IPS-18a (cell line): ENCODE measurements around the gene VCL.

Experiments
- H3K27ac ChIP-seq: one replicate; pipeline ENCODE4 v1.5.1; 2013; ENCODE audit warnings: low read length
- H3K27me3 ChIP-seq: one replicate; pipeline ENCODE4 v1.6.1; 2013; ENCODE audit warnings: mild to moderate bottlenecking, low read length; ENCODE audit not compliant: control insufficient read depth, insufficient read depth
- H3K36me3 ChIP-seq: one replicate; pipeline ENCODE4 v1.6.1; 2013; ENCODE audit warnings: low read depth, low read length; ENCODE audit not compliant: control insufficient read depth
- H3K4me1 ChIP-seq: one replicate; pipeline ENCODE4 v1.6.1; 2013; ENCODE audit warnings: low read depth, low read length; ENCODE audit not compliant: control insufficient read depth
- H3K4me3 ChIP-seq: one replicate; pipeline ENCODE4 v1.5.1; 2013; ENCODE audit warnings: low read length
- H3K9ac ChIP-seq: one replicate; pipeline ENCODE4 v1.6.1; 2013; ENCODE audit warnings: mild to moderate bottlenecking, low read length, moderate library complexity
- H3K9me3 ChIP-seq: one replicate; pipeline ENCODE4 v1.6.1; 2013; ENCODE audit warnings: low read depth, low read length; ENCODE audit not compliant: control insufficient read depth

The VCL gene

GRCh38 chr10:74032900-74033655, 35.2 kb downstream of the VCL start:
- Histone ChIP-seq H3K27me3 (no peaks in the 10 kb centered on the region), H3K4me3 (no peak overlapping the region), H3K4me1 (peaks cover 36% of the 10 kb centered on the region), H3K36me3 (peaks cover 4% of the 10 kb centered on the region), H3K9ac (no peak overlapping the region), H3K9me3 (no peaks in the 10 kb centered on the region), H3K27ac (no peak overlapping the region)

DNA sequence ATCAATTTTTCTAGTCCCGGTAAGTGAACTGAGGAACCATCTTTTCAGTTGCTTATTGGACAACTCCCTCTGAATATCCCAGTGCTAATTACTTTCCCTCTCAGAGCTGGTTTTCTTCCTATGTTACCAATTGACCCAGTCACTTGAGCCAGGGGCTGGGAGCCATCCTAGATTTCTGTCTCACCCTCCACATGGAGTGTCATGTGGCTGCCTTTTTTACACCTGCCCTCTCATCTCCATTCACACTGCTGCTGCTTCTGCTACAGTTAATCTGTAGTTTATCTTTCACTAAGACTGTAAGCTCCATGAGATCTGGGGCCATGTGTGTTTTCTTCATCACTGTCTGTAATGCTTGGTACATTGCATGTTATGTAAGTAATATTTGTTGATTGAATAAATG, 35.8 kb downstream of the VCL start:
- Histone ChIP-seq H3K4me1 (peaks cover 36% of the 10 kb centered on the region), H3K9ac (no peak overlapping the region), H3K27me3 (no peaks in the 10 kb centered on the region), H3K9me3 (no peaks in the 10 kb centered on the region), H3K36me3 (peaks cover 4% of the 10 kb centered on the region), H3K27ac (no peak overlapping the region), H3K4me3 (no peak overlapping the region)

GRCh38 chr10:74034301-74034700, 36.4 kb downstream of the VCL start:
- H3K9me3 ChIP-seq, result no peaks in the 10 kb centered on the region
- H3K27me3 ChIP-seq, result no peaks in the 10 kb centered on the region
- no peak overlapping the region for H3K4me3 ChIP-seq
- peaks cover 36% of the 10 kb centered on the region for H3K4me1 ChIP-seq
- H3K9ac ChIP-seq, result no peak overlapping the region
- peaks cover 4% of the 10 kb centered on the region for H3K36me3 ChIP-seq
- no peak overlapping the region for H3K27ac ChIP-seq

DNA sequence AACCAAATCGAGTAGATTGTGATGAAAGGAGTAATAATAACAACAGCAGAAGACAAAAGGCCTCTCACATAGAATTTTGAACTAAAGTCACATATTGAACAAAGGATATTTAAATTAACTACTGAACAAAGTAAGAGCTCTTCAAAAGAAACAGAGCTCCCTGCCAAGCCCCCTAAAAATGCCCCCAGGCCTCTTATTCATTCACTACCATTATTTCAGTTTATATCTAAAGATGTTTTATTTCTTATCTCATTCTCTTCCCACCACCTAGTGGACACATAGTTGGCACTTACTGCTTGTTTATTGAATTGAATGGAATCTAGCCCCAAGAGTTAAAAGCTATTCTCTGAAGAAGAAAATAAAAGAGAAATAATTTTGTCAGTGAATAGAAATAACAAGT, 37.4 kb downstream of the VCL start:
- H3K4me1 ChIP-seq, result peaks cover 31% of the 10 kb centered on the region
- no peak overlapping the region for H3K4me3 ChIP-seq
- no peak overlapping the region for H3K27ac ChIP-seq
- H3K9ac ChIP-seq, result no peak overlapping the region
- H3K36me3 ChIP-seq, result peaks cover 4% of the 10 kb centered on the region
- H3K27me3 ChIP-seq, result no peaks in the 10 kb centered on the region
- H3K9me3 ChIP-seq, result no peaks in the 10 kb centered on the region

DNA sequence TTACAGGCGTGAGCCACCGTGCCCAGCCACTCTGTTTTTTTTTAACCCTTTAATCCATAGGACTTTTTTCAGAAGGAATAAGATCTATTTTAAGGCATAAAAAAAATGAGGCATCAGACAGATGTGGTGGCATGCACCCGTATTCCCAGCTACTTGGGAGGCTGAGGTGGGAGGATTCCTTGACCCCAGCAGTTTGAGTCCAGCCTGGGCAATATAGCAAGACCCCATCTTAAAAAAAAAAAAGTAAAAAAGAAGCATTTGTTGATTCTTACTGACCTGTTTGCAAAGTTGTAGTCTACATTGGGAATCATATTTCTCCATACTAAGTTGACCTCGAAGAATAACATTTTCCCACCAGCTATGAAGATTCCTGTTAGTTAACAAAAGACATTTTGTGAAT, 38.6 kb downstream of the VCL start:
- H3K9me3 ChIP-seq, result no peaks in the 10 kb centered on the region
- no peaks in the 10 kb centered on the region for H3K36me3 ChIP-seq
- peaks cover 20% of the 10 kb centered on the region for H3K4me1 ChIP-seq
- H3K27me3 ChIP-seq, result no peaks in the 10 kb centered on the region
- H3K4me3 ChIP-seq, result no peak overlapping the region
- no peak overlapping the region for H3K27ac ChIP-seq
- no peak overlapping the region for H3K9ac ChIP-seq

DNA sequence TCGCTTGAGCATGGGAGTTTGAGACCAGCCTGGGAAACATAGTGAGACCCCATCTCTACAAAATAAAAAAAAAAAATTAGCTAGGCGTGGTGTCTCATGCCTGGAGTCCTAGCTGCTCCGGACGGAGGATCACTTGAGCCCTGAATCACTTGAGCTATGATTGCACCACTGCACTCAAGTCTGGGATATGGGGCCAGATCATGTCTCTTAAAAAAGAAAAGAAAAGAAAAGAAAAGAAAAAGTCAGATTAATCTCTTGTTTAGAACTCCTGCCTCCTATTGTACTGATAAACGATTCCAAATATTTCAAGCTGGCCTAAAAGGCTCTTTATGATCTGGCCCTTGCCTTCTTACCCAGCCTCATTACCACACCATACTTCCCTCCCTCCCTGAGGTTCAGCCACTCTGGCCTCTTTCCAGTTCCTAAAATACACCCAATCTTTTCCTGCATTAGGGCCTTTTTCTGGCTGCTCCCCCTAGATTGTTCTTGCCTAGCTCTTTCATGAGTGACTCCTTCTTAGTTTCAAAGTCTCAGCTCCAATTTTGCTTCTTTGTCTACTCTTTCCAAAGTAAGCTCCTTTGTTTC, 41.7 kb downstream of the VCL start:
- no peak overlapping the region for H3K27ac ChIP-seq
- H3K4me3 ChIP-seq, result no peak overlapping the region
- no peaks in the 10 kb centered on the region for H3K9me3 ChIP-seq
- no peaks in the 10 kb centered on the region for H3K27me3 ChIP-seq
- H3K36me3 ChIP-seq, result peaks cover 18% of the 10 kb centered on the region
- no peak overlapping the region for H3K9ac ChIP-seq
- H3K4me1 ChIP-seq, result peaks cover 11% of the 10 kb centered on the region

DNA sequence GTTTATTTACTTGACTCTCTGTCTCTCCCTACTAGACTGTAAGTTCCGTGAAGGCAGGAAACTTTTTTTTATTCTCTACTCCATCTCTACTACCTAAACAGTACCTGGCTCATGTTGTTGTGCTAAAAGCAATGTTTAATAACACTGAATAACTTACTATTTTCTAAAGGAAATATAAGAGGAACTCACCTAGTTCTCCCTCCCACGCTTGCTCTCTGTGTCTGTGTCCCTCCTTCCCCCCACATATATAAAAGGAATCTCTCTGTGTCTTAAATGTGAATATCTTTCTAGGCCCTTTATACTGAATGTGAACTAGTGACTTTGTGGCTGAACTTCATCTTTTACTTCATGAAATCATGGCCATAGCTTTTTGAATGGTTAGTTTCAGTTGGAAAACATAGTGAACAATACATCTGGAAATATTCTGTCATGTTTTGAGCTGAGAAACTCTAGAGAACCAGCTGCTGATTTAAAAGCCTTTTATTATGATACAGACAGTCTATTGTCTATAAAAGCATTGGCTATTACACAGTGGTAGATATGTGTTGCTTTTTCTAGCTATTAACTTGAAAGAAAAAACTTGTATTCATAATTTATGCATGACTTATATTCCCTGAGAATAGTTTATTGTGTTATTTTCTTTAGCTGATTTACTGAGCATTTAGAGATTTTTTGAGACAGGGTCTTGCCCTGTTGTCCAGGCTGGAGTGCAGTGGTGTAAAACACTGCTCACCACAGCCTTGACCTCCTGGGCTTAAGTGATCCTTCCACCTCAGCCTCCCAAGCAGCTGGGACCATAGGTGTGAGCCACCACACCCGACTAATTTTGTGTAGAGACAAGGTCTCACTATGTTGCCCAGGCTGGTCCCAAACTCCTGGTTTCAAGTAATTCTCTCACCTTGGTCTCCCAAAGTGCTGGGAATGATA, 42.5 kb downstream of the VCL start:
- Histone ChIP-seq H3K9ac (no peak overlapping the region), H3K36me3 (peaks cover 25% of the 10 kb centered on the region), H3K9me3 (no peaks in the 10 kb centered on the region), H3K4me3 (no peak overlapping the region), H3K27ac (no peak overlapping the region), H3K4me1 (peaks cover 3% of the 10 kb centered on the region), H3K27me3 (no peaks in the 10 kb centered on the region)

DNA sequence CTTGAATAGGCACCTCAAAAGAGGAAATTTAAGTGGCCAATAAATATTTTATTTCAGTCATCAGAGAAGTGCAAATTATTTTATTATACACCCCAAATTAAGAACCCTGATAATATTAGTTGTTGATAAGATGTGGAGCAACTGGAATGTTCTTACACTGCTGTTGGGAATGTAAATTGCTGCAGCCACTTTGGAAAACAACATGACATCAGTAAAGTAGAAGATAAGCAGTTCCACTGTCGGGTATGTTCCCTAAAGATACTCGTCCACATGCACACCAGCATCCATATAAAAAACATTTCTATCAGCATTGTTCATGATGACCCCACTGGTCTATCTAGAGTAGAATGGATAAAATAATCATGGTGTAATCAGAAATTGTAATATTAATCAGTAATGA, 46.5 kb downstream of the VCL start:
- Histone ChIP-seq H3K27ac (no peak overlapping the region), H3K9ac (no peak overlapping the region), H3K4me3 (no peak overlapping the region), H3K9me3 (no peaks in the 10 kb centered on the region), H3K36me3 (peaks cover 36% of the 10 kb centered on the region), H3K4me1 (no peaks in the 10 kb centered on the region), H3K27me3 (no peaks in the 10 kb centered on the region)

DNA sequence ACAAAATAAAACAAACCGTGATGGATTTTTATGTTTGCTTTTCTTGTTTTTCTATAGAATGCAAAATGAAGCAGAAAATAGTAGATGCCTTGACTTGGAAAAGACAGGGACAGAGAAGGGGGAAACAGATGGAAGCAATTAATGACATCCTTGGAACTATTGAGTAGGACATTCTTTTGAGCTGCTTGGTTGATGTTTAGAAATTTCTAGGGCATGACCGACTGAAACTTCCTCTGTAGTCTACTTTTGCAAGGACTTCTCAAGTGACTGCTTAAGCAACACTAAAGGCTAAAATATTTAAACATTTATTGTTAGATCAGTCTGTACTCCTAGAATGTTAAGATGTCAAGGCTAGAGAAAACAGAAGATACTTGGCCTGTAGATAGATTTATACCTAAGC, 49.4 kb downstream of the VCL start:
- no peaks in the 10 kb centered on the region for H3K9me3 ChIP-seq
- no peak overlapping the region for H3K27ac ChIP-seq
- peaks cover 36% of the 10 kb centered on the region for H3K36me3 ChIP-seq
- no peak overlapping the region for H3K9ac ChIP-seq
- H3K4me1 ChIP-seq, result no peaks in the 10 kb centered on the region
- no peak overlapping the region for H3K4me3 ChIP-seq
- no peaks in the 10 kb centered on the region for H3K27me3 ChIP-seq

DNA sequence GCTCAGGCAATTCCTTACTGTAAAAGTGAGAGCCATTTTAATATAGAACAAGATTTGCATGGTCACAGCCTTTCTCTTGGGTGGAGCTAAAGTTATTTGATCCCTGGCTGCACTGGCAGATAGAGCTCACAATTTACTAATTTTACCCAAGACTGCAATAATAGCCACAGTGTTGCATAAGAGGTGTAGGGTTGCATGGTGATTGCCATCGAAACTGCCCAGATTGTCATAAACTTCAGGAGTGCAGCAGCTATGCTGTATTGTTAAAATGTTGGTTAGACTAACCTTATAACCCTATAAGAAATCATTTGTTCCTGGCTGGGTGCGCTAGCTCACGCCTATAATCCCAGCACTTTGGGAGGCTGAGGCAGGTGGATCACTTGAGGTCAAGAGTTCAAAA, 50.0 kb downstream of the VCL start:
- no peak overlapping the region for H3K27ac ChIP-seq
- no peaks in the 10 kb centered on the region for H3K27me3 ChIP-seq
- no peaks in the 10 kb centered on the region for H3K9me3 ChIP-seq
- no peak overlapping the region for H3K9ac ChIP-seq
- no peak overlapping the region for H3K4me3 ChIP-seq
- H3K36me3 ChIP-seq, result peaks cover 33% of the 10 kb centered on the region
- H3K4me1 ChIP-seq, result no peaks in the 10 kb centered on the region

DNA sequence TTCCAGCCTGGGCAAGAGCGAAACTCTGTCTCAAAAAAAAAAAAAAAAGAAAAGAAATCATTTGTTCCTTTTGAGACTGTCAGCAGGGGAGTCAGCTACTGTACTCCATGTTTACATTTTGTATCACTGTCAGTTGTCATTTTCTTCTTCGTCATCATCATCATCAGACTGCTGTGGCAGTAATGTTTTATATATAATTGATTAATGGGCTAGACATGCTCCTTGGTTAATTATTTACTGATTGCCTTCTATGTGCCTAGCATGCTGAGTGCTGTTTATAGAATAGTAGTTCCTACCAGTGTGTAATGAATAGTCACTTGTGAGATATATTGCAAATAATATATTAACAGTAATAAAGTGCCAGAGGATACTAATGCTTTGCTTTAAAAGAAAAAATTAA, 50.5 kb downstream of the VCL start:
- Histone ChIP-seq H3K36me3 (peaks cover 27% of the 10 kb centered on the region), H3K27me3 (no peaks in the 10 kb centered on the region), H3K4me3 (no peak overlapping the region), H3K27ac (no peak overlapping the region), H3K9me3 (no peaks in the 10 kb centered on the region), H3K4me1 (no peaks in the 10 kb centered on the region), H3K9ac (no peak overlapping the region)
